Ascending aorta (tissue), 2 donors: ENCODE results near the gene CNTN1. TPM values are rescaled to one million over a fixed set of nuclear protein-coding genes. Genes with fewer than 3 reads are reported as not detected.

Source experiments
- DNase-seq, 2 donors: peaks; one replicate each; pipeline ENCODE4 v3.0.0-alpha.2; 2019; ENCODE audit warnings: low spot score in 2 of 2
- H3K27ac ChIP-seq, 2 donors: fragments of 200-600 bp; sonication (generic); one replicate each; pipeline ENCODE4 v1.5.1; 2016 to 2017; ENCODE audit warnings: mild to moderate bottlenecking in 1 of 2
- H3K27me3 ChIP-seq: fragments of 200-600 bp; sonication (generic); one replicate; pipeline ENCODE4 v1.5.1; 2017
- H3K36me3 ChIP-seq, 2 donors: fragments of 200-600 bp; sonication (generic); one replicate each; pipeline ENCODE4 v1.5.1; 2016
- H3K4me1 ChIP-seq, 2 donors: fragments of 200-600 bp; sonication (generic); one replicate each; pipeline ENCODE4 v1.5.1; 2016 to 2017; ENCODE audit warnings: mild to moderate bottlenecking in 1 of 2
- H3K4me3 ChIP-seq, 2 donors: fragments of 200-600 bp; sonication (generic); one replicate each; pipeline ENCODE4 v1.5.1; 2016 to 2017; ENCODE audit warnings: mild to moderate bottlenecking in 1 of 2
- H3K9me3 ChIP-seq, 2 donors: fragments of 200-600 bp; sonication (generic); one replicate each; pipeline ENCODE4 v1.5.1; 2016
- CTCF ChIP-seq, 3 experiments: fragments of 200-600 bp in 2 of 3; fragments of 450-650 bp in 1 of 3; sonication (generic) in 2 of 3; IDR thresholded peaks; one replicate each; pipeline ENCODE4 v1.5.1; 2016 to 2019; ENCODE audit warnings: antibody characterized with exemption in 3 of 3, mild to moderate bottlenecking in 1 of 3, moderate library complexity in 1 of 3
- intact Hi-C: fragments of 100-400 bp; cut with DNase I; formaldehyde crosslinking; loops from one replicate; pipeline ENCODE4 v1.15.1; 2023
- total RNA-seq: library from RNA; depleted of rRNA; stranded (reverse); fragments of >200 nt; gene quantifications from one replicate; pipeline ENCODE4 v1.1.0, GENCODE V29; 2016

The CNTN1 gene
- total RNA-seq, 1 donor from 2014 or later = 0.75 TPM

DNA sequence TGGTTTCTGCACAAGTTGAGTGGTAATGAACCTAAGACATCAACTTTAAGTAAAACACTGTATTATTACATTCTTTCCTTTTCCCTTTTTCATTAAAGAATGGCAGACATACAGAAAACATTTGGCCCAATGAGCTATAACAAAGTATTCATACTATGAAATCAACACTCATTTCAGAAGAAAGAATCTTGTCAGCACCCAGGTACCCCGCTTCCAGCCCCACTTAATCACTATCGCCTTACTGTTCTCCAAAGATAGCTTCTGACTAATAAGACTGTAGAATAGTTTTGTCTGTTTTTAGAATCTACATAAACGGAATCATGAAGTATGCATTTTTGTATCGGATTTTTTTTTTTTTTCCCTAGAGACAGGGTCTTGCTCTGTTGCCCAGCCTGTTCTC is 9.5 kb downstream of the CNTN1 start:
- H3K9me3 ChIP-seq = no peaks in the 10 kb centered on the region
- H3K36me3 ChIP-seq = no peaks in the 10 kb centered on the region
- intact Hi-C loops = no loop called here
- TF ChIP-seq CTCF (IDR thresholded peaks at IDR 0.05) = no peak
- H3K27me3 ChIP-seq = no peaks in the 10 kb centered on the region
- H3K4me3 ChIP-seq = no peak overlapping the region
- no peak overlapping the region for H3K27ac ChIP-seq
- no peaks in the 10 kb centered on the region for H3K4me1 ChIP-seq
- no peak for DNase-seq

GRCh38 chr12:40711121-40711520 is 18.9 kb downstream of the CNTN1 start:
- intact Hi-C loops = no loop called here
- no peak for TF ChIP-seq CTCF (IDR thresholded peaks at IDR 0.05)

GRCh38 chr12:40714636-40715035 is 22.4 kb downstream of the CNTN1 start:
- H3K4me1 ChIP-seq = no peaks in the 10 kb centered on the region
- intact Hi-C loops = no loop called here
- no peak for TF ChIP-seq CTCF (IDR thresholded peaks at IDR 0.05)
- H3K9me3 ChIP-seq = no peaks in the 10 kb centered on the region
- no peak overlapping the region for H3K27ac ChIP-seq
- H3K27me3 ChIP-seq = no peaks in the 10 kb centered on the region
- H3K36me3 ChIP-seq = no peaks in the 10 kb centered on the region
- no peak for DNase-seq
- no peak overlapping the region for H3K4me3 ChIP-seq

More at GRCh38 chr12:40711121-40711520, 18.9 kb downstream of the CNTN1 start:
- H3K9me3 ChIP-seq = no peaks in the 10 kb centered on the region
- H3K4me1 ChIP-seq = no peaks in the 10 kb centered on the region
- DNase-seq = no peak
- no peak overlapping the region for H3K4me3 ChIP-seq
- H3K36me3 ChIP-seq = no peaks in the 10 kb centered on the region
- no peak overlapping the region for H3K27ac ChIP-seq
- H3K27me3 ChIP-seq = no peaks in the 10 kb centered on the region

GRCh38 chr12:40716037-40716436 is 23.8 kb downstream of the CNTN1 start:
- H3K27ac ChIP-seq = no peak overlapping the region
- intact Hi-C loops = no loop called here
- H3K27me3 ChIP-seq = no peaks in the 10 kb centered on the region
- no peak overlapping the region for H3K4me3 ChIP-seq
- H3K36me3 ChIP-seq = no peaks in the 10 kb centered on the region
- DNase-seq = no peak
- no peaks in the 10 kb centered on the region for H3K4me1 ChIP-seq
- no peak for TF ChIP-seq CTCF (IDR thresholded peaks at IDR 0.05)
- no peaks in the 10 kb centered on the region for H3K9me3 ChIP-seq

GRCh38 chr12:40717576-40717975 is 25.3 kb downstream of the CNTN1 start:
- Histone ChIP-seq H3K4me1 (no peaks in the 10 kb centered on the region), H3K9me3 (no peaks in the 10 kb centered on the region), H3K27ac (no peak overlapping the region), H3K4me3 (no peak overlapping the region), H3K27me3 (no peaks in the 10 kb centered on the region), H3K36me3 (no peaks in the 10 kb centered on the region)
- TF ChIP-seq CTCF (IDR thresholded peaks at IDR 0.05) = no peak
- no peak for DNase-seq
- intact Hi-C loops = no loop called here

- Histone ChIP-seq H3K36me3 (no peaks in the 10 kb centered on the region), H3K9me3 (no peaks in the 10 kb centered on the region), H3K4me1 (no peaks in the 10 kb centered on the region), H3K27me3 (no peaks in the 10 kb centered on the region), H3K4me3 (no peak overlapping the region), H3K27ac (no peak overlapping the region)
- no peak for DNase-seq
- TF ChIP-seq CTCF (IDR thresholded peaks at IDR 0.05) = no peak
- intact Hi-C loops = no loop called here
Observed at GRCh38 chr12:40718878-40719372, 26.7 kb downstream of the CNTN1 start.
